Small intestine (tissue), 7 donors: Measurements from ENCODE around the gene TSTD2. TPM values are rescaled to one million over a fixed set of nuclear protein-coding genes. Genes with fewer than 3 reads are reported as not detected.

Experiments used
- DNase-seq, 2 donors: peaks; one replicate each; pipeline versions ENCODE4 v3.0.0 to v3.0.0-alpha.2; 2013
- FAIRE-seq: peaks from 2 replicates; lab custom pipeline; 2012; peaks lifted over from hg19 to GRCh38; lab: Jason Lieb, UNC
- H3K27ac ChIP-seq, 3 donors: one replicate each; pipeline ENCODE4 v1.5.1; 2013; ENCODE audit warnings: low read length in 2 of 3, mild to moderate bottlenecking in 2 of 3, control low read depth in 1 of 3, inconsistent platforms in 1 of 3, low read depth in 1 of 3, moderate library complexity in 1 of 3
- H3K27me3 ChIP-seq, 3 donors: one replicate each; pipeline ENCODE4 v1.6.1; 2013; ENCODE audit warnings: low read length in 3 of 3, inconsistent platforms in 1 of 3; ENCODE audit not compliant: control insufficient read depth in 3 of 3, insufficient read depth in 3 of 3
- H3K36me3 ChIP-seq, 3 donors: one replicate each; pipeline ENCODE4 v1.6.1; 2013; ENCODE audit warnings: low read length in 3 of 3, inconsistent platforms in 1 of 3, low read depth in 1 of 3, mild to moderate bottlenecking in 1 of 3, moderate library complexity in 1 of 3; ENCODE audit not compliant: control insufficient read depth in 3 of 3, insufficient read depth in 2 of 3
- H3K4me1 ChIP-seq, 3 donors: one replicate each; pipeline ENCODE4 v1.6.1; 2013; ENCODE audit warnings: low read length in 2 of 3, inconsistent platforms in 1 of 3, low read depth in 1 of 3, mild to moderate bottlenecking in 1 of 3, moderate library complexity in 1 of 3; ENCODE audit not compliant: control insufficient read depth in 3 of 3, insufficient read depth in 2 of 3
- H3K4me3 ChIP-seq, 3 donors: one replicate each; pipeline ENCODE4 v1.5.1; 2013; ENCODE audit warnings: low read length in 3 of 3, control low read depth in 1 of 3, inconsistent platforms in 1 of 3, low read depth in 1 of 3, mild to moderate bottlenecking in 1 of 3, moderate library complexity in 1 of 3
- H3K9me3 ChIP-seq, 2 donors: one replicate each; pipeline ENCODE4 v1.6.1; 2013; ENCODE audit warnings: low read depth in 1 of 2, low read length in 1 of 2; ENCODE audit not compliant: control insufficient read depth in 2 of 2, insufficient read depth in 1 of 2
- WGBS, 3 donors: extraction: QIAGEN DNeasy Blood & Tissue Kit; methylation state at CpG; one replicate each; pipeline ENCODE4 v1.1.7; 2013; 5-methylcytosine and 5-hydroxymethylcytosine counted together
- polyA plus RNA-seq, 4 donors: library from polyadenylated mRNA; stranded (reverse) in 3 of 4; unstranded in 1 of 4; fragments of 200-250 nt in 3 of 4; fragments of 120-200 nt in 1 of 4; gene quantifications; one replicate each; pipeline versions ENCODE4 v1.2.1 to v1.2.3, GENCODE V29; 2013
- donor health status: healthy with polysubstance abuse.
- donor health status: control.
- donor health status: control.
- donor health status: Bipolar disorder and iron deficiency.
- donor health status: healthy.

The TSTD2 gene
- polyA plus RNA-seq, 4 donors = 7.2 to 17.4 (median 7.8) TPM

DNA sequence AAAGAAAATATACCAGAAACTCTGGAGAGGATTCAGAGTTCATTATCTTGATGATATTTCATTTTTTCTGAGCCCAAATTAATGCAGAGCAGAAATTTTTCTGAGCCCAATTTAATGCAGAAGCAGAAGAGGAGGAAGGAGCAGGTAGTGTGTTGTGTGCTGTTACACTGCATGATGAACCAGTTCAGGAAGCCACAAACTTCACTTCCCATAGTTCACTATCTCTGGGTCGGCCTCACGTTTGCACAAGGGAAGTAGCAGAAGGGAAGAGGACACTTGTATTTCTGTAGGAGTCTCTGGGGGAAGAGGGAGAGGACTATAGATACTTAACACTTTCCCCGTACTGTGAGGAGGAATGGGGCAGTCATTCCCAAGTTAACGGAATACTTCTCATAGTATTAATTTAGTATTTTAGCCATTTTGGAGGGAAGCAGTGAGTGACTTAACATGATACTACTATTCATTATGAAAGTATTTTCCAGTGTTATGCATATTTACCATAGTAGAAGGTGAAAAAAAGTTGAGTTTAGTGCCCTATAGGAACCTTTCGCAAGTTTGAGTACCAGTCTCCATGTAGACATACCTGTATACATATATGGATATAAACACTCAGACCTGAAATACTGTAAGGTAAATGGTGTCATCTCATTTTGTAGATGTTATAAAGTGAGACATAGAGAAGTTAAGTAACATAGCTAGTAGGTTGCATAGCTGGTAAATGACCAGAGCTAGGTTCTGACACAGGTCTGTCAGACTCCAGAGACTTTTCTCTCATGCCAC lies 33.9 kb upstream of the TSTD2 start:
- FAIRE-seq (no peak), DNase-seq (no peak)
- H3K4me3 ChIP-seq = no peak overlapping the region
- H3K4me1 ChIP-seq = peaks cover 0 to 2% (median 0%) of the 10 kb centered on the region in 3 donors
- H3K27ac ChIP-seq = no peak overlapping the region
- no peaks in the 10 kb centered on the region for H3K9me3 ChIP-seq
- H3K36me3 ChIP-seq = peaks cover 21 to 27% (median 26%) of the 10 kb centered on the region in 3 donors
- WGBS, 3 donors = 72 to 80% (median 75%) methylated on average over 5 of the region's 5 CpGs
- no peaks in the 10 kb centered on the region for H3K27me3 ChIP-seq

DNA sequence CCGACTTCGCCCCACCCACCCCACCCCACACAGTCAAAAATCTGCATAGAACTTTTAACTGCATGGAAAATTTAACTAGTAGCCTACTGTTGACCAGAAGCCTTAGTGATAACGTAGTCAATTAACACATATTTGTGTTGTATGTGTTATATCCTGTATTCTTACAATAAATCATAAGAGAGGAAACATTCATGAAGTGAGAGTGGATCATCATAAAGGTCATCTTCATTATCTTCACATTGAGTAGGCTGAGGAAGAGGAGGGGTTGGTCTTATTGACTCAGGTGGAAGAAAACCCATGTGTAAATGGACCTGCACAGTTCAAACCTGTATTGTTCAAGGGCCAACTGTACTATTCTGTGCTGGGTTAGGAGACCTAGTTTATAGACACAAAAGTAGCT lies 32.6 kb upstream of the TSTD2 start:
- Histone ChIP-seq H3K4me1 (no peaks in the 10 kb centered on the region), H3K27ac (no peak overlapping the region), H3K4me3 (no peak overlapping the region), H3K27me3 (no peaks in the 10 kb centered on the region), H3K9me3 (no peaks in the 10 kb centered on the region), H3K36me3 (peaks cover 18 to 27% (median 26%) of the 10 kb centered on the region in 3 donors)
- FAIRE-seq = no peak
- DNase-seq = no peak
- WGBS, 3 donors = 87 to 95% (median 95%) methylated on average over 3 of the region's 3 CpGs

DNA sequence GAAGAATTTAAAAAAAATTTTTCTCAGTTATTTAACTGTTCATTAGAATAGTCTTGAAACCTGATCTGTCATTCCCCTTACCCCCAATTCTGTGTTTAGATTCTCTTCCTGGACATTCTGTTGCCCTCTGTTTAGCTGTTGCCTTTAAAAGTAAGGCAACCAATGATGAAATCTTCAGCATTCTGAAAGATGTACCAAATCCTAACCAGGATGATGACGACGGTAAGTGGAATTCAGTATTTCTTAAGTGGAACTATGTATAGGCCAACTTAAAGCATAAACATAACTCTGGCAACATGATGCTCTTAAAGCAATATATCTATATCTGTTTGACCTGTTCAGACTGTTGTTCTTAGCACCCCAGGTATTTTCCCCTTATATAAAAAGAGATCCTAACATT lies 27.7 kb upstream of the TSTD2 start:
- FAIRE-seq (no peak), DNase-seq (no peak)
- Histone ChIP-seq H3K9me3 (no peaks in the 10 kb centered on the region), H3K27ac (no peak overlapping the region), H3K36me3 (peaks cover 19 to 28% (median 24%) of the 10 kb centered on the region in 3 donors), H3K27me3 (no peaks in the 10 kb centered on the region), H3K4me1 (no peaks in the 10 kb centered on the region), H3K4me3 (no peak overlapping the region)
- WGBS, 3 donors = 85 to 96% (median 95%) methylated on average over 2 of the region's 2 CpGs

DNA sequence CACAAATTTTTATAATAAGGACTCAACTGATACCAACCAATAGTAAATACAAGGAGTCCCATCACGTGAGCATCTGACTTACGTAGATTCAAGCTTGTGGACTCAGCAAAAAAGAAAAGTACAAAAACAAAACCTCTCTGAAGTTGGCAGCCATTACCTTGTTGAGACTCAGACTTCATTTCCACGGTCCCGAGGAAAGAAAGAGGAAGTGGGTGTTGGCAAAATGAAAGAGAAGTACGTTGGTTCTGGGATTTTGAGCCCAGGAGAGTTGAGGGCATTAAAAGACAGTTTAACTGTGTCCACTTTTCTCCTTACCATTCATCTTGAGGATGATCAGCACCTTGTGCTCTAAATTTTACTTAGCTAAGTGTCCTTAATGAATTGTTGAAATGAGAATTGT lies 27.2 kb upstream of the TSTD2 start:
- no peak for FAIRE-seq
- 76 to 85% (median 81%) methylated on average over 5 of the region's 5 CpGs for WGBS, 3 donors
- H3K27ac ChIP-seq = no peak overlapping the region
- no peaks in the 10 kb centered on the region for H3K9me3 ChIP-seq
- no peak overlapping the region for H3K4me3 ChIP-seq
- H3K4me1 ChIP-seq = no peaks in the 10 kb centered on the region
- H3K27me3 ChIP-seq = no peaks in the 10 kb centered on the region
- peaks cover 16 to 27% (median 24%) of the 10 kb centered on the region in 3 donors for H3K36me3 ChIP-seq
- DNase-seq = no peak

DNA sequence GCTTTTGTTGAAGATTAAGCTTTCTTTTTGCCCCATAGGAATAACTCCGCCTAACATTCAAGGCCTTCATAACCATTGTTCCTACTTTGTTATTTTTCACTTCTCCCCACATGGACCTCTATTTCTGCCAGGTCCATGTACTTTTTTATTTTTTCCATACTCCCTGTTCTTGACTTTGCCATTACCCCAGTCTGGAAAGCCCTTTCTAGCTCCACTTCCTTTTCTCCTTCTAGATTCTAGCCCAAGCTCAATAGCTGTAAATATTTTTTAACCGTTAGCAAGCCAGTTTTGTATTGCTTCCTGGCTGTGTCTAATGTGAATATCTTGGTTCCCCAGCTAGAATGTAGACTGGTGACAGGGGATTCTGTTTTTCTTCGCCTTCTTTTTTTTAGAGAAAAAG lies 26.6 kb upstream of the TSTD2 start:
- no peak for FAIRE-seq
- Histone ChIP-seq H3K27ac (no peak overlapping the region), H3K4me3 (no peak overlapping the region), H3K36me3 (peaks cover 12 to 27% (median 26%) of the 10 kb centered on the region in 3 donors), H3K9me3 (no peaks in the 10 kb centered on the region), H3K27me3 (no peaks in the 10 kb centered on the region), H3K4me1 (no peaks in the 10 kb centered on the region)
- DNase-seq = no peak
- 89 to 95% (median 91%) methylated on average over 3 of the region's 3 CpGs for WGBS, 3 donors

DNA sequence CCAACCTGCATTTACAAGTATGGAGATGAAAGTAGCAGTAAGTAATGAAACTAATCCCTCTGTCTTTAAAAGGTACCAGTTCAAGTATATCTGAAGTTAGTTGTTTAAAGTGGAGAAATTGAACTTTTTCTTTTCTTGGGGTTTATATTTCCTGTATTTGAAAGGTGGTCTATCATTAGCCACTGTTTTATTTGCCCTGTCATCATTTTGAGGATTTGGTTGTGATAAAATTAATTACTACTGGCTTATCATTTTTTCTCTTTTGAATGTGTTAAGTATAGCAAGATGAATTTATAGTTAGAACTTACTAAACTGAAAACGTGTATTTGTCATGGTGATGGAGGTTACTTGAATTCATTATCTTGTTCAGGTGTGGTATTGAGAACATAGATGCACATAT lies 25.5 kb upstream of the TSTD2 start:
- no peak for FAIRE-seq
- H3K36me3 ChIP-seq = peaks cover 10 to 25% (median 19%) of the 10 kb centered on the region in 3 donors
- WGBS, 3 donors = 62 to 80% (median 71%) methylated on average over 1 of the region's 1 CpG

DNA sequence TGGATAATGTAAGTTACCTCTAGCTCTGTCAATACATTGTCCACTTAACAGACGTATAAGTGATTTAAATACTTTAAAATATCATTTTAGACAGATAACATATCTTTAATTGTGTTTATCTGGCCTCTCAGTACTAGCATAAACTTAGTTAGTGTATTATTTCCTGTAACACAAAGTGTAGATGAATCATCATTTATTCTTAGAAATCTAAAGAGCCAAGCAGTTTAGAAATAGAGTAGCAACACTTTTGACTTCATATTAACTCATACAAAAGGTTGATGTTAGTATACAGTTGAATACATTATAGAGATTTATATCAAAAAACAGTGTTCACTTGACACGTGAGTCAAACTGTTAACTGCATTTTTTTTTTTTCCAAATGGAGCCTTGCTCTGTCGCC lies 18.5 kb upstream of the TSTD2 start:
- WGBS, 3 donors = 67 to 77% (median 72%) methylated on average over 3 of the region's 3 CpGs
- peaks cover 6 to 25% (median 14%) of the 10 kb centered on the region in 3 donors for H3K36me3 ChIP-seq
- no peaks in the 10 kb centered on the region for H3K4me1 ChIP-seq
- no peaks in the 10 kb centered on the region for H3K9me3 ChIP-seq
- H3K4me3 ChIP-seq = no peak overlapping the region
- no peak for DNase-seq
- no peaks in the 10 kb centered on the region for H3K27me3 ChIP-seq
- no peak for FAIRE-seq
- no peak overlapping the region for H3K27ac ChIP-seq

More for the DNA sequence above, 25.5 kb upstream of the TSTD2 start:
- Histone ChIP-seq H3K9me3 (no peaks in the 10 kb centered on the region), H3K4me3 (no peak overlapping the region), H3K27ac (no peak overlapping the region), H3K4me1 (no peaks in the 10 kb centered on the region), H3K27me3 (no peaks in the 10 kb centered on the region)
- DNase-seq = no peak

DNA sequence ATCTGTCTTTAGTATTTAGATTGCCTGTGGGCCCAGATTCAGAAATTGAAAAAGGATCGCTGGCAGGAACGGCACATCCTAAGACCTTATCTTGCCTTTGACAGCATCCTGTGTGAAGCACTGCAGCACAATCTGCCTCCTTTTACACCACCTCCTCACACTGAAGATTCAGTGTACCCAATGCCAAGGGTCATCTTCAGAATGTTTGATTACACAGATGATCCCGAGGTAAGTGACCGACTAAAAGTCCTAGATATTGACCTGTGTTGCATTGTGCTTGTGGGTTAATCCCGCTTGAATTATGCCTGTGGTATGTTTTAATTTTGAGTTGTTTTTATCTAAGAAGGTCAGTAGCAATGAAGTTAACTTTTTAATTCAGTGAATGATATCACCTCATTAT lies 14.8 kb upstream of the TSTD2 start:
- H3K9me3 ChIP-seq = no peaks in the 10 kb centered on the region
- H3K27ac ChIP-seq = no peak overlapping the region
- H3K36me3 ChIP-seq = peaks cover 4 to 17% (median 16%) of the 10 kb centered on the region in 3 donors
- H3K4me1 ChIP-seq = no peaks in the 10 kb centered on the region
- DNase-seq (no peak), FAIRE-seq (no peak)
- H3K4me3 ChIP-seq = no peak overlapping the region
- H3K27me3 ChIP-seq = no peaks in the 10 kb centered on the region
- 90 to 96% (median 95%) methylated on average over 5 of the region's 5 CpGs for WGBS, 3 donors
